DOHH2 (cell line): ENCODE data around the gene TEDDM1.

Source experiments
- CTCF ChIP-seq: fragments of 200-600 bp; sonication (generic); IDR thresholded peaks from one replicate; pipeline ENCODE4 v1.5.1; 2014; ENCODE audit warnings: antibody characterized with exemption, mild to moderate bottlenecking, low read depth, low read length; ENCODE audit not compliant: poor library complexity, severe bottlenecking
- EZH2phosphoT487 ChIP-seq: fragments of 200-600 bp; sonication (generic); IDR thresholded peaks from 2 replicates; pipeline ENCODE4 v1.6.1; 2017; ENCODE audit warnings: borderline replicate concordance, mild to moderate bottlenecking, antibody characterized with exemption, low read length, moderate library complexity, mixed read lengths

- TF ChIP-seq CTCF (no peak), EZH2phosphoT487 (no peak)
Measured at GRCh38 chr1:182370532-182370931, 29.9 kb downstream of the TEDDM1 start.
